HCT116 (cell line): ENCODE measurements around the gene SRR. TPM values are rescaled to one million over a fixed set of nuclear protein-coding genes. Genes with fewer than 3 reads are reported as not detected.

ENCODE experiments used
- ATAC-seq: fragments of 200-7000 bp; cut with Tn5 transposase; 2 replicates; pipeline ENCODE4 v1.9.1; 2020; ENCODE audit warnings: mild to moderate bottlenecking, moderate library complexity
- BruUV-seq: library from RNA; stranded (reverse); fragments of 400-500 nt; replicated peaks from 2 replicates; lab custom pipeline; 2021; lab: Mats Ljungman, UMichigan
- CTCF ChIA-PET: fragments of 300-600 bp; sonication (Branson Sonifier 250); formaldehyde crosslinking; loops from one replicate; lab custom pipeline; 2021; ENCODE audit warnings: antibody characterized with exemption; lab: Charles Lee
- POLR2A ChIA-PET: fragments of 300-600, 350-600 bp; sonication (Branson Sonifier 250); formaldehyde crosslinking; loops from one replicate; lab custom pipeline; 2021; ENCODE audit warnings: antibody characterized with exemption; lab: Charles Lee
- RAD21 ChIA-PET, 2 experiments: fragments of 300-600 bp; sonication (Branson Sonifier 250); formaldehyde crosslinking; loops; one replicate each; lab custom pipeline; 2023; ENCODE audit warnings: low total read pairs in 2 of 2; ENCODE audit not compliant: uncharacterized antibody in 2 of 2, unreplicated experiment in 2 of 2, low non-redundant PET in 1 of 2; lab: Charles Lee
- DNase-seq: peaks from one replicate; pipeline ENCODE4 v3.0.0-alpha.2; 2010; ENCODE audit warnings: low read depth, low spot score
- H2AFZ ChIP-seq: fragments of 200-600 bp; shearing (Covaris generic), sonication (generic); 2 replicates; pipeline ENCODE4 v1.6.1; 2017; ENCODE audit warnings: low read depth, mixed run types, mixed read lengths, antibody characterized with exemption, low read length; ENCODE audit not compliant: poor library complexity, severe bottlenecking
- H3K27ac ChIP-seq: 2 replicates; pipeline ENCODE4 v1.5.1; 2012; ENCODE audit warnings: low read depth, low read length
- H3K27me3 ChIP-seq: fragments of 200-600 bp; sonication (generic); 2 replicates; pipeline ENCODE4 v1.6.1; 2016; ENCODE audit warnings: mixed run types, low read length, mixed read lengths; ENCODE audit not compliant: insufficient read depth
- H3K36me3 ChIP-seq, 2 experiments: fragments of 200-500 bp in 1 of 2; fragments of 200-600 bp in 1 of 2; sonication (Bioruptor generic) in 1 of 2; sonication (generic) in 1 of 2; 2 replicates each; pipeline versions ENCODE4 v1.5.1 to v1.6.1; 2014 to 2016; ENCODE audit warnings: low read length in 2 of 2, inconsistent platforms in 1 of 2, mixed read lengths in 1 of 2, mixed run types in 1 of 2; ENCODE audit not compliant: insufficient read depth in 2 of 2, control insufficient read depth in 1 of 2
- H3K4me1 ChIP-seq, 2 experiments: fragments of 200-600 bp in 1 of 2; sonication (generic) in 1 of 2; 2 replicates each; pipeline versions ENCODE4 v1.5.1 to v1.6.1; 2012 to 2017; ENCODE audit warnings: low read length in 2 of 2, inconsistent platforms in 1 of 2, mild to moderate bottlenecking in 1 of 2, mixed read lengths in 1 of 2, mixed run types in 1 of 2, moderate library complexity in 1 of 2; ENCODE audit not compliant: insufficient read depth in 2 of 2, control insufficient read depth in 1 of 2
- H3K4me2 ChIP-seq: fragments of 200-600 bp; sonication (generic); 2 replicates; pipeline ENCODE4 v1.6.1; 2017; ENCODE audit warnings: mixed run types, low read length, mixed read lengths
- H3K4me3 ChIP-seq, 2 experiments: fragments of 200-600 bp in 1 of 2; sonication (generic) in 1 of 2; replicated peaks in 1 of 2; 2 replicates each; pipeline ENCODE4 v1.5.1; 2011 to 2016; ENCODE audit warnings: low read length in 2 of 2, control low read depth in 1 of 2, low read depth in 1 of 2, mild to moderate bottlenecking in 1 of 2, mixed read lengths in 1 of 2, mixed run types in 1 of 2
- H3K79me2 ChIP-seq: fragments of 200-600 bp; sonication (generic); 2 replicates; pipeline ENCODE4 v1.6.1; 2017; ENCODE audit warnings: mild to moderate bottlenecking, mixed run types, low read length, moderate library complexity, mixed read lengths; ENCODE audit not compliant: insufficient read depth
- H3K9ac ChIP-seq: fragments of 200-600 bp; sonication (generic); 2 replicates; pipeline ENCODE4 v1.6.1; 2016; ENCODE audit warnings: low read length, mixed read lengths
- H3K9me2 ChIP-seq: fragments of 200-600 bp; sonication (generic), shearing (Covaris generic); 2 replicates; pipeline ENCODE4 v1.6.1; 2017; ENCODE audit warnings: mixed run types, mild to moderate bottlenecking, moderate library complexity; ENCODE audit not compliant: insufficient read depth
- H3K9me3 ChIP-seq, 2 experiments: fragments of 200-500 bp in 1 of 2; fragments of 200-600 bp in 1 of 2; sonication (Bioruptor generic) in 1 of 2; sonication (generic) in 1 of 2; 2 replicates each; pipeline ENCODE4 v1.6.1; 2014 to 2017; ENCODE audit warnings: low read length in 2 of 2, mixed read lengths in 2 of 2, inconsistent platforms in 1 of 2, low read depth in 1 of 2, mild to moderate bottlenecking in 1 of 2, mixed run types in 1 of 2, moderate library complexity in 1 of 2; ENCODE audit not compliant: control insufficient read depth in 1 of 2, insufficient read depth in 1 of 2
- H4K20me1 ChIP-seq: fragments of 200-600 bp; sonication (generic), shearing (Covaris generic); 2 replicates; pipeline ENCODE4 v1.6.1; 2017; ENCODE audit warnings: mixed run types, mild to moderate bottlenecking, moderate library complexity; ENCODE audit not compliant: insufficient read depth
- EGR1 ChIP-seq: IDR thresholded peaks from 2 replicates; pipeline ENCODE4 v1.6.1; 2012; ENCODE audit warnings: low read depth
- ELF1 ChIP-seq: IDR thresholded peaks from 2 replicates; pipeline ENCODE4 v1.6.1; 2012; ENCODE audit warnings: low read depth, borderline replicate concordance
- EZH2 ChIP-seq: fragments of 200-600 bp; sonication (generic); IDR thresholded peaks from 2 replicates; pipeline ENCODE4 v1.6.1; 2017; ENCODE audit warnings: antibody characterized with exemption, mixed run types
- POLR2A ChIP-seq: IDR thresholded peaks from 2 replicates; pipeline ENCODE4 v1.7.0; 2011; ENCODE audit warnings: borderline replicate concordance; ENCODE audit not compliant: insufficient read depth, insufficient read length; ENCODE audit errors: extremely low read depth
- RAD21 ChIP-seq: IDR thresholded peaks from 2 replicates; pipeline ENCODE4 v1.6.1; 2012; ENCODE audit warnings: low read depth, mild to moderate bottlenecking
- SIN3A ChIP-seq: IDR thresholded peaks from 2 replicates; pipeline ENCODE4 v1.6.1; 2012; ENCODE audit warnings: low read depth
- SP1 ChIP-seq: IDR thresholded peaks from 2 replicates; pipeline ENCODE4 v1.6.1; 2012; ENCODE audit warnings: low read depth
- TCF7L2 ChIP-seq: IDR thresholded peaks from 2 replicates; pipeline ENCODE4 v1.7.0; 2011; ENCODE audit warnings: borderline replicate concordance, inconsistent platforms; ENCODE audit not compliant: insufficient read depth, insufficient read length; ENCODE audit errors: extremely low read depth
- YY1 ChIP-seq: IDR thresholded peaks from 2 replicates; pipeline ENCODE4 v1.6.1; 2011; ENCODE audit warnings: low read length, low read depth, moderate library complexity, mild to moderate bottlenecking; ENCODE audit not compliant: insufficient replicate concordance; ENCODE audit errors: extremely low read depth
- intact Hi-C: fragments of 100-400 bp; cut with micrococcal nuclease; formaldehyde crosslinking; loops from 2 replicates; pipeline ENCODE4 v1.10.0; 2022
- total RNA-seq: library from RNA; stranded (reverse); gene quantifications from one replicate; pipeline ENCODE4 v1.2.1, GENCODE V29; 2021; ENCODE audit not compliant: unreplicated experiment
- TF ChIP-seq, protein P1 (sequence below): IDR thresholded peaks from 2 replicates; pipeline ENCODE4 v1.6.1; 2011; ENCODE audit warnings: mild to moderate bottlenecking, low read length, moderate library complexity; ENCODE audit not compliant: insufficient replicate concordance; ENCODE audit errors: extremely low read depth
- TF ChIP-seq, protein P2 (sequence below), 3 experiments: fragments of 200-600 bp in 1 of 3; sonication (generic) in 1 of 3; IDR thresholded peaks in 2 of 3; conservative IDR thresholded peaks in 1 of 3; 2 replicates each; pipeline ENCODE4 v1.5.1; 2012 to 2017; ENCODE audit warnings: low read depth in 2 of 3, low read length in 2 of 3, antibody characterized with exemption in 1 of 3, borderline replicate concordance in 1 of 3, control low read depth in 1 of 3, mild to moderate bottlenecking in 1 of 3, mixed read lengths in 1 of 3, mixed run types in 1 of 3, moderate library complexity in 1 of 3; ENCODE audit not compliant: insufficient read depth in 1 of 3
- TF ChIP-seq, protein P3 (sequence below): IDR thresholded peaks from 2 replicates; pipeline ENCODE4 v1.6.1; 2012
- TF ChIP-seq, protein P4 (sequence below): IDR thresholded peaks from 2 replicates; pipeline ENCODE4 v1.6.1; 2012
- TF ChIP-seq, protein P5 (sequence below): IDR thresholded peaks from 2 replicates; pipeline ENCODE4 v1.6.1; 2012; ENCODE audit warnings: low read depth

Gene SRR
- total RNA-seq, 1 experiment from 2014 or later = 15.1 TPM

DNA sequence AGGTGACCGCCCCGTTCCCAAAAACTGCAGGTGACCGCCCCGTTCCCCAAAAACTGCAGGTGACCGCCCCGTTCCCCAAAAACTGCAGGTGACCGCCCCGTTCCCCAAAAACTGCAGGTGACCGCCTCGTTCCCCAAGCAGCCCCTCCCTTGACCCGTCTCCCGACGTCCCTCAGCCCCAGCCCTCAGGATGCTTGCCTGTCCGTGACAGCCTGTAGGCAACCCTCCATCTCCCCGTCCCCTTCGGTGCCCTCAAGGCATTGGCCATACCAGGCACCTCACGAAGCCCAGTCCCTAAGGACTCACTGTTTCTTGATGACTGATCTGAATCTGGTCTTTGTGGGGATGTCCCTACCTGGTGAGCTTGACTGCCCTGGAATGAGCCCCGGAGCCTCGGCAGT, 58.7 kb downstream of the SRR start (continued):
- TF ChIP-seq, protein P1, sequence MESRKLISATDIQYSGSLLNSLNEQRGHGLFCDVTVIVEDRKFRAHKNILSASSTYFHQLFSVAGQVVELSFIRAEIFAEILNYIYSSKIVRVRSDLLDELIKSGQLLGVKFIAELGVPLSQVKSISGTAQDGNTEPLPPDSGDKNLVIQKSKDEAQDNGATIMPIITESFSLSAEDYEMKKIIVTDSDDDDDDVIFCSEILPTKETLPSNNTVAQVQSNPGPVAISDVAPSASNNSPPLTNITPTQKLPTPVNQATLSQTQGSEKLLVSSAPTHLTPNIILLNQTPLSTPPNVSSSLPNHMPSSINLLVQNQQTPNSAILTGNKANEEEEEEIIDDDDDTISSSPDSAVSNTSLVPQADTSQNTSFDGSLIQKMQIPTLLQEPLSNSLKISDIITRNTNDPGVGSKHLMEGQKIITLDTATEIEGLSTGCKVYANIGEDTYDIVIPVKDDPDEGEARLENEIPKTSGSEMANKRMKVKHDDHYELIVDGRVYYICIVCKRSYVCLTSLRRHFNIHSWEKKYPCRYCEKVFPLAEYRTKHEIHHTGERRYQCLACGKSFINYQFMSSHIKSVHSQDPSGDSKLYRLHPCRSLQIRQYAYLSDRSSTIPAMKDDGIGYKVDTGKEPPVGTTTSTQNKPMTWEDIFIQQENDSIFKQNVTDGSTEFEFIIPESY = no peak
- no peak for TF ChIP-seq SP1
- TF ChIP-seq RAD21 = no peak
- no peak for TF ChIP-seq ELF1
- TF ChIP-seq, protein P2, sequence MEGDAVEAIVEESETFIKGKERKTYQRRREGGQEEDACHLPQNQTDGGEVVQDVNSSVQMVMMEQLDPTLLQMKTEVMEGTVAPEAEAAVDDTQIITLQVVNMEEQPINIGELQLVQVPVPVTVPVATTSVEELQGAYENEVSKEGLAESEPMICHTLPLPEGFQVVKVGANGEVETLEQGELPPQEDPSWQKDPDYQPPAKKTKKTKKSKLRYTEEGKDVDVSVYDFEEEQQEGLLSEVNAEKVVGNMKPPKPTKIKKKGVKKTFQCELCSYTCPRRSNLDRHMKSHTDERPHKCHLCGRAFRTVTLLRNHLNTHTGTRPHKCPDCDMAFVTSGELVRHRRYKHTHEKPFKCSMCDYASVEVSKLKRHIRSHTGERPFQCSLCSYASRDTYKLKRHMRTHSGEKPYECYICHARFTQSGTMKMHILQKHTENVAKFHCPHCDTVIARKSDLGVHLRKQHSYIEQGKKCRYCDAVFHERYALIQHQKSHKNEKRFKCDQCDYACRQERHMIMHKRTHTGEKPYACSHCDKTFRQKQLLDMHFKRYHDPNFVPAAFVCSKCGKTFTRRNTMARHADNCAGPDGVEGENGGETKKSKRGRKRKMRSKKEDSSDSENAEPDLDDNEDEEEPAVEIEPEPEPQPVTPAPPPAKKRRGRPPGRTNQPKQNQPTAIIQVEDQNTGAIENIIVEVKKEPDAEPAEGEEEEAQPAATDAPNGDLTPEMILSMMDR (IDR thresholded peaks at IDR 0.05 in 2 of 3, conservative IDR thresholded peaks at IDR 0.05 in 1 of 3; ENCODE audit: borderline replicate concordance in 1 of 3, insufficient read depth in 1 of 3, low read depth in 2 of 3, low read length in 2 of 3) = no peak
- TF ChIP-seq EZH2 = no peak

DNA sequence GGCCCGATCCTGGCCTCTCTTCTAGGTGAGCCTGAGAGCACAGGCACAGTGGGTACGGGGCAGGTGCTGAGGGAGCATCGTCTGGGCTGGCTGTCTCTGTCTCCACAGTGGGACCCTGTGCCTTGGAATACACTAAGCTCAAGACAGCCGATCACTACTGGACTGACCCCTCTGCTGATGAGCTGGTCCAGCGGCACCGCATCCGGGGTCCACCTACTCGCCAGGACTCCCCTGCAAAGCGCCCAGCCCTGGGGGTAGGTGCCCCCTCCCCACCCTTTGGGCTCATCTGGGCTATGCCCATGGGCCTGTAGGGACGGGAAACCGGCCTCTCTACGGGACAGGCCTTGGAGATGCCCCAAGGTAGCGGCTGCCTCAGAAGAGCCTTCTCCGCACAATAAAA, 59.1 kb downstream of the SRR start:
- Histone ChIP-seq H3K4me1 (peaks cover 28 to 35% of the 10 kb centered on the region in 2 experiments), H3K4me2 (no peak overlapping the region), H3K9me3 (no peaks in the 10 kb centered on the region), H3K27me3 (no peaks in the 10 kb centered on the region), H3K9ac (no peak overlapping the region), H3K4me3 (no peak overlapping the region), H2AFZ (no peak overlapping the region), H3K9me2 (no peaks in the 10 kb centered on the region), H3K27ac (no peak overlapping the region), H3K79me2 (no peaks in the 10 kb centered on the region), H4K20me1 (no peaks in the 10 kb centered on the region), H3K36me3 (peaks cover 4 to 7% of the 10 kb centered on the region in 2 experiments; a peak in 2 of 4 replicates)
- ATAC-seq = no peak
- BruUV-seq = no TSS peak
- ChIA-PET RAD21 (no interaction called here), POLR2A (no interaction called here), CTCF (interaction anchor here (0.5 kb wide), 1 partner anchor 415 kb away, joined by 3 read pairs; no protein-coding TSS in a partner anchor)
- no peak for DNase-seq
- intact Hi-C loops = no loop called here
- TF ChIP-seq SP1 (no peak), YY1 (no peak), TCF7L2 (no peak), SIN3A (no peak), EGR1 (no peak), POLR2A (no peak)
- TF ChIP-seq, protein P3, sequence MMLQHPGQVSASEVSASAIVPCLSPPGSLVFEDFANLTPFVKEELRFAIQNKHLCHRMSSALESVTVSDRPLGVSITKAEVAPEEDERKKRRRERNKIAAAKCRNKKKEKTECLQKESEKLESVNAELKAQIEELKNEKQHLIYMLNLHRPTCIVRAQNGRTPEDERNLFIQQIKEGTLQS = no peak
- TF ChIP-seq, protein P4, sequence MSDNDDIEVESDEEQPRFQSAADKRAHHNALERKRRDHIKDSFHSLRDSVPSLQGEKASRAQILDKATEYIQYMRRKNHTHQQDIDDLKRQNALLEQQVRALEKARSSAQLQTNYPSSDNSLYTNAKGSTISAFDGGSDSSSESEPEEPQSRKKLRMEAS = no peak
- TF ChIP-seq, protein P1 = no peak
- TF ChIP-seq, protein P5, sequence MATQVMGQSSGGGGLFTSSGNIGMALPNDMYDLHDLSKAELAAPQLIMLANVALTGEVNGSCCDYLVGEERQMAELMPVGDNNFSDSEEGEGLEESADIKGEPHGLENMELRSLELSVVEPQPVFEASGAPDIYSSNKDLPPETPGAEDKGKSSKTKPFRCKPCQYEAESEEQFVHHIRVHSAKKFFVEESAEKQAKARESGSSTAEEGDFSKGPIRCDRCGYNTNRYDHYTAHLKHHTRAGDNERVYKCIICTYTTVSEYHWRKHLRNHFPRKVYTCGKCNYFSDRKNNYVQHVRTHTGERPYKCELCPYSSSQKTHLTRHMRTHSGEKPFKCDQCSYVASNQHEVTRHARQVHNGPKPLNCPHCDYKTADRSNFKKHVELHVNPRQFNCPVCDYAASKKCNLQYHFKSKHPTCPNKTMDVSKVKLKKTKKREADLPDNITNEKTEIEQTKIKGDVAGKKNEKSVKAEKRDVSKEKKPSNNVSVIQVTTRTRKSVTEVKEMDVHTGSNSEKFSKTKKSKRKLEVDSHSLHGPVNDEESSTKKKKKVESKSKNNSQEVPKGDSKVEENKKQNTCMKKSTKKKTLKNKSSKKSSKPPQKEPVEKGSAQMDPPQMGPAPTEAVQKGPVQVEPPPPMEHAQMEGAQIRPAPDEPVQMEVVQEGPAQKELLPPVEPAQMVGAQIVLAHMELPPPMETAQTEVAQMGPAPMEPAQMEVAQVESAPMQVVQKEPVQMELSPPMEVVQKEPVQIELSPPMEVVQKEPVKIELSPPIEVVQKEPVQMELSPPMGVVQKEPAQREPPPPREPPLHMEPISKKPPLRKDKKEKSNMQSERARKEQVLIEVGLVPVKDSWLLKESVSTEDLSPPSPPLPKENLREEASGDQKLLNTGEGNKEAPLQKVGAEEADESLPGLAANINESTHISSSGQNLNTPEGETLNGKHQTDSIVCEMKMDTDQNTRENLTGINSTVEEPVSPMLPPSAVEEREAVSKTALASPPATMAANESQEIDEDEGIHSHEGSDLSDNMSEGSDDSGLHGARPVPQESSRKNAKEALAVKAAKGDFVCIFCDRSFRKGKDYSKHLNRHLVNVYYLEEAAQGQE = no peak
